GM19467 (cell line): ENCODE results near the gene ATP5PF.
"Not testable (repeated sequence)": the region's sequence is repeated elsewhere in the genome, so short reads cannot be mapped to it uniquely, and the experiment has no call there.

Source experiments
- ATAC-seq: cut with Tn5 transposase; IDR thresholded peaks from one replicate; pipeline ENCODE4 v1.9.1; 2021; ENCODE audit warnings: mild to moderate bottlenecking, moderate library complexity; ENCODE audit not compliant: unreplicated experiment

The ATP5PF gene

GRCh38 chr21:25732091-25732760 lies 2.5 kb downstream of the ATP5PF start:
- ATAC-seq = no peak

- ATAC-seq = no peak
Observed at GRCh38 chr21:25722631-25723030, 12.1 kb downstream of the ATP5PF start.

- ATAC-seq = no peak
Observed at GRCh38 chr21:25721987-25722386, 12.7 kb downstream of the ATP5PF start.

- no peak for ATAC-seq
Observed at GRCh38 chr21:25717491-25718147, 17.1 kb downstream of the ATP5PF start.

- not testable (repeated sequence) for ATAC-seq
Observed at GRCh38 chr21:25714066-25714465, 20.6 kb downstream of the ATP5PF start.

GRCh38 chr21:25710550-25710949 lies 24.2 kb downstream of the ATP5PF start:
- no peak for ATAC-seq

- no peak for ATAC-seq
Observed at GRCh38 chr21:25709684-25710265, 24.9 kb downstream of the ATP5PF start.

GRCh38 chr21:25708467-25709065 lies 26.1 kb downstream of the ATP5PF start:
- ATAC-seq = no peak

- ATAC-seq = no peak
Observed at GRCh38 chr21:25701529-25701928, 33.2 kb downstream of the ATP5PF start.

GRCh38 chr21:25700741-25701140 lies 34.0 kb downstream of the ATP5PF start:
- ATAC-seq = no peak

GRCh38 chr21:25695461-25695860 lies 39.2 kb downstream of the ATP5PF start:
- not testable (repeated sequence) for ATAC-seq

GRCh38 chr21:25691976-25692375 lies 42.7 kb downstream of the ATP5PF start:
- ATAC-seq = no peak

GRCh38 chr21:25689226-25689625 lies 45.5 kb downstream of the ATP5PF start:
- ATAC-seq = no peak

GRCh38 chr21:25688275-25689155 lies 46.2 kb downstream of the ATP5PF start:
- ATAC-seq = no peak

- ATAC-seq = no peak
Observed at GRCh38 chr21:25687787-25688186, 46.9 kb downstream of the ATP5PF start.

- no peak for ATAC-seq
Observed at GRCh38 chr21:25682382-25682781, 52.3 kb downstream of the ATP5PF start.

GRCh38 chr21:25676451-25676850 lies 58.3 kb downstream of the ATP5PF start:
- ATAC-seq = no peak
